ENCODE measurements around the gene KIF1B. TPM values are rescaled to one million over a fixed set of nuclear protein-coding genes. Genes with fewer than 3 reads are reported as not detected.
"Not testable (repeated sequence)": the region's sequence is repeated elsewhere in the genome, so short reads cannot be mapped to it uniquely, and the experiment has no call there.

KIF1B gene
- total RNA-seq, 1 donor from 2014 or later: 210 TPM

DNA sequence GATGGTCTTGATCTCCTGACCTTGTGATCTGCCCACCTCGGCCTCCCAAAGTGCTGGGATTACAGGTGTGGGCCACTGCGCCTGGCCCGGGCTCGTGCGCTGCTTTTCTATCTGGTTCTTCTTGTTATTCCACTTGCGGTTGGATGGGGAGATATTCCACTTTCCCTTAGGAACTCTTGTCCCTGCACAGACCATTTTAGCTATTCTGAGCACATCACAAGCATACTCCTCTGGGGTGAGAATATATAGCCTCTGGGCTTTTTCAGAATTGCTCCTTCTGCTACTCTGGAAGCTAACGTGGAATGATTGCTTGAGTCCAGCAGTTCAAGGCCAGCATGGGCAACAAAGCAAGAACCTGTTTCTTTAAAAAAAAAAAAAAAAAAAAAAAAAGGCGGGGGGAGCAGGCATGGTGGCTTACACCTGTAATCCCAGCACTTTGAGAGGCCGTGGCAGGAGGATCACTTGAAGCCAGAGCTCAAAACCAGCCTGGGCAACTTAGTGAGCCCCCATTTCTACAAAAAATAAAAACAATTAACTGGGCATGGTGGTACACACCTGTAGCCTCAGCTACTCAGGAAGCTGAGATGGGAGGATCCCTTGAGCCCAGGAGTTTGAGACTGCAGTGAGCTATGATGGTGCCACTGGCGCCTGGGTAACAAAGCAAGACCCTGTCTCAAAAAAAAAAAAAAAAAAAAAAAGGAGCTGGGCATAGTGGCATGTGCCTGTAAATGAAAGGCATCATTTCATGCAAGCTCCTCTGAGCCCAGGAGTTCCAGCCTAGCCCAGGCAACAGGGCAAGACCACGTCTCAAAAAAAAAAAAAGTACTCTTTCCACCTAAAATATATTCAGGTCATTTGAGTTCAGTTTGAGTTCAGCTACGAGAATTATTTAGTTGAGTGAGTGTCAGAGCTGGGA is 176.6 kb downstream of the KIF1B start:
- DNase-seq: no peak

GRCh38 chr1:10387677-10388386 is 177.5 kb downstream of the KIF1B start:
- DNase-seq: no peak

DNA sequence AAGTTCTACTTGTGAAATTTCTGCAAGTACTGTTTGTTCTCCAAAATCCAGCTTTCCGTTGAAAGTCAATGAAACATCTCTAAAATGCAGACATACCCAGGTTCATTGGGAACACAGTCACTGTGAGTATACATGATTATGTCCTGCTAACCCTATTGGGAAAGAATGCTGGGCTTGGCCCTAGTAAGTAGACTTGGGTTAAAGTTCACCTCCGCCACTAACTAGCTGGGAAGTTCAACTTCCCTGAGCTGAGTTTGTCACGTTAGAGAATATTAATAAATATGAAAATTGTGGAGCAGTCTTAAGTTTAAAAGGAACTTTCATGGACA is 178.0 kb downstream of the KIF1B start:
- no peak for DNase-seq

DNA sequence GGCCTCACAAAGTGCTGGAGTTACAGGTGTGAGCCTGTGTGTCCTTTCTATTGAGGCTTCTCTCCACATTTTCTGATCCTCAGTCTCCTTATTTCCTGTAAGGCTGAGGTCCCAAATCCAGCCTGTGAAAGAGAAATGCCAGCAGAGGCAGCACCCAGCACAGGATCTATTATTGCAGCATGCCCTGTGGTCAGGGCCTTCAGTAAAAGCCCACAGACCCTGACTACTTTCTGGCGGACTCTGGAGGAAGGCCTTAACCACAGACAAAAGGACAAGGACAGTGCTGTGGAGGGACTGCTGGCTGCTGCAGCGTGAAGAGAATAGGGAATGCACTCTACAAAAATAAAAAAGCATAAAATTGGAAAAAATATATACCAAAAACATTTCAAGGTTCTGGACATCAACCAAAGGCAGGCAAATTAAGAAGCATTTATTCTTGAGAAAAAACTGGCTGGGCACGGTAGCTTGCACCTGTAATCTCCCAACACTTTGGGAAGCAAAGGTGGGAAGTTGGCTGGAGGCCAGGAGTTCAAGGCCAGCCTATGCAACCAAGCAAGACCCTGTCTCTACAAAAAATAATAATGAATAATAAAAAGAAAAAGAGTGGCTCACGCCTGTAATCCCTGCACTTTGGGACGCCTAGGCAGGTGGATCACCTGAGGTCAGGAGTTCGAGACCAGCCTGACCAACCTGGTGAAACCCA is 179.1 kb downstream of the KIF1B start:
- DNase-seq: no peak

GRCh38 chr1:10396870-10397269 is 186.5 kb downstream of the KIF1B start:
- DNase-seq: no peak

DNA sequence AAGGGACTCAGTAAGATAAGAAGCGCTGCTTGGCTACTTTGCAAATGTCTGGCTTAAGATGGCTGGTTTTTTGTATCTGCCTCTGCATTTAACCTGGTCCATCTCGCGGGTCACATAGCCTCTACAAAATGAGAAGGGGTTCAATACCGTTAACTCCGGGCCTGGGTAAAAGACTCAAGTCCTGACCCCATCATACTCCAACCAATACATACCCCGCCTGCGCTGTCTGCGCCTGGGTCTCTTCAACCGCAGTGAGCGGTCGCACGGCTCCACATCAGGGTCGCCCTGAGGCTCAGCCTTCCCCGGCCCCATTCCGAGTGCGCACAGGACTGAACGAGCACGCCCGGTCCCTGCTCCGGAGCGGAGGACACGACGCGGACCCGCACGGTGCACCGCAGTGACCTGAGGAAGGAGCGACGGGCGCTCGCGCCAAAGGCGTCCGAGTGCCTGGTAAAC is 187.9 kb downstream of the KIF1B start:
- DNase-seq: no peak

DNA sequence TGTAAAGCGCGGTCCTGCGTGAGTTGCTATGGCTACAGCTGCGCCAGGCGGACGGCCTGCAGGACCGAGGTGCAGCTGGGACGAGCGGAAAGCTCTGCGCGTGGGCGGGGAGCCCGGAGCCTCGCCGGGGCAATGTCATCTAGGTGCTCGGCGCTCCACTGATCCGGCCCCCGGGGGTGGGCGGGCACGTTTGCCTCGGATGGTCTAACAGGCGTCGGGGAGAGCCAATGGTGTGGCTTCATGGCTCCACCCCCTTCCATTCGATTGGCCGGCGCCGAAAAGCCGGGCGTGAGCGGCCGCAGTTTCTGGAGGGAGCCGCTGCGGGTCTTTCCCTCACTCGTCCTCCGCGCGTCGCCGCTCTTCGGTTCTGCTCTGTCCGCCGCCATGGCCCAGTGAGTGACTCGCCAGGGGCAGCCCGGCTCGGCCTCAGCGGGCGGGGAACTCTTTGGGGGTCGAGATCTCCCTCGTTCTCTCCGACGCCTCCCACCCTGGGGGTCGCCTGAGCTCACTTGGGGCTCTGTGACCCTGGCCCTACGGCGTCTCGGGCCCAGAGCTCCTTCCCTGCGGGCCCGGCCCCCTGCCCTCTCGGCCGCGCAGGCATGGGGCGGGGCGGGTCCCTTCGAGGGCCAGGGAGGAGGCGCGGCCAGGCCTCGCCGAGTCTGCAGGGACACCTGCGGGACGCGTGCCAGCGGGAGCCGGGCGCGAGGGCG is 188.5 kb downstream of the KIF1B start, which contains the start of gene PGD:
Gene PGD (plus strand): TSS at position 331 of the 710 bp plus-strand sequence. CDS start 54 bp downstream, at position 385.
- DNase-seq: peak; percentile 98

DNA sequence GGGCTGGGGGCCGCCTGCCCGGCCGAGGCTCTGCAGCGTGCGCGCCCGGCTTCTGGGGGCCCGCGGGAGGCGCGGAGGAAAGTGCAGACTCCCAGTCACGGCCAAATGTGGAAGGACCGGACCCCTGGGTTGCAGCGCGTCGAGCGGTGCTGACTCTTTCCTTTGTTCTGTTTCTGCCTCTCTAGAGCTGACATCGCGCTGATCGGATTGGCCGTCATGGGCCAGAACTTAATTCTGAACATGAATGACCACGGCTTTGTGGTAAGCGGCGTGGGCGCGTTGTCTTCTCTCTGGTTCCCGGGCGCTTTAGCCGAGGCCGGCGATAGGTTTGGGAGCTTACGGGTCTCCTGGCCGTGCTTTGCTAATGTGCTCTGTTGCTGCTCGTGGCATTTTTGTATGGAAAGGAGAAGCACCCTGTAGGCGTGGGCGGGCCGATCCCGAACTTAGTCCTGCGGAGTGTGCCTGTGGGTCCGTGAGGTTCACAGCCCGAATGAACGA is 189.1 kb downstream of the KIF1B start:
- DNase-seq: no peak

DNA sequence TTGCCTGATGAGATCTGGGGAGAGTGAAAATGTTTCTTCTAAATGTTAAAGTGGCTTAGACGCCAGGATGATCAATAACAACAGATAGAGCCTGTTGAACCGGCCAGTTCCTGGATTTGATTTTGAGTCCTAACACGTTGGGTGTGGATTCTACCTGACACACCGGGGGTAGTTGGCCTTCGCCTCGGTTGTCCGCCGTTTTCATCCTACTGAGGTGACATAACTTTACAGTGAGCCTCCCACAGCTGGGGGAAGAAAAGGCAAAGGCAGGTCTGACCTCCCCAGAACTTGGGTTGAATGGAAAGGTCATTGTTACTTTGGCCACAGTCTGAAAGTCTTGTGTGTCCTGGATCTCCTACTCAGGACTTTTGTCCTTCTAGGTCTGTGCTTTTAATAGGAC is 189.6 kb downstream of the KIF1B start:
- no peak for DNase-seq

GRCh38 chr1:10401281-10401680 is 190.9 kb downstream of the KIF1B start:
- no peak for DNase-seq

DNA sequence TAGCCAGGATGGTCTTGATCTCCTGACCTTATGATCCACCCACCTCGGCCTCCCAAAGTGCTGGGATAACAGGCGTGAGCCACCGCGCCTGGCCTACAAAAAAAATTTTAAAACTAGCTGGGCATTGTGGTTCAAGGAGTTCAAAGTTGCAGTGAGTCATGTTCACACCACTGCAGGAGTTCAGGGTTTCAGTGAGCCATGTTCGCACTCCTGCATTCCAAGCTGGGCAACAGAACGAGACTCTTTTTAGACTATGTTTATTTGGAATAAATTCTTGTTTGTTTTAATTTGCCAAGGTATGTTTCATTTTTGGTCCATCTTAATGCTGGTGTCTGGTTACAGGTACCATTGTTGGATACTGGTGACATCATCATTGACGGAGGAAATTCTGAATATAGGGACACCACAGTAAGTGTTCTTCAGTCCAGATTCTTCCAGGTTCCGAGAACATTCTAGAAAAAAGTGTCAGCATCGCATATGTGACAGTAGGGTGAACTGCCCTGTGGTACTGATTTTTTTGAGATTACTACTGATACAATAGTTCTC is 192.4 kb downstream of the KIF1B start:
- DNase-seq: no peak

DNA sequence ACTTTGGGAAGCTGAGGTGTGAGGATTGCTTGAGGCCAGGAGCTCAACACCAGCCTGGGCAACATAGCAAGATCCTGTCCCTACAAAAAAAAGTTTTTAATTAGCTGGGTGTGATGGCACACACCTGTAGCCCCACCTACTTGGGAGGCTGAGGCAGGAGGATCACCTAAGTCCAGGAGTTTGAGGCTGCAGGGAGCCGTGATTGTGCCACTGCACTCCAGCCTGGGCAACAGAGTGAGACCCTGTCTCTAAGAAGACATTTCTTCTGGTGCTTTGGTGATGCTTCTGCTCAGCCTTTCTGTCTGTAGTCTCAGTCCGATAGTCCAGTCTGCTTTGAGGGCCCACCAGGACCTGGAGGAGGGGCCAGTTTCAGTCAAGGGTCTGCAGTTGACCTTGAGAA is 196.8 kb downstream of the KIF1B start:
- DNase-seq: no peak

DNA sequence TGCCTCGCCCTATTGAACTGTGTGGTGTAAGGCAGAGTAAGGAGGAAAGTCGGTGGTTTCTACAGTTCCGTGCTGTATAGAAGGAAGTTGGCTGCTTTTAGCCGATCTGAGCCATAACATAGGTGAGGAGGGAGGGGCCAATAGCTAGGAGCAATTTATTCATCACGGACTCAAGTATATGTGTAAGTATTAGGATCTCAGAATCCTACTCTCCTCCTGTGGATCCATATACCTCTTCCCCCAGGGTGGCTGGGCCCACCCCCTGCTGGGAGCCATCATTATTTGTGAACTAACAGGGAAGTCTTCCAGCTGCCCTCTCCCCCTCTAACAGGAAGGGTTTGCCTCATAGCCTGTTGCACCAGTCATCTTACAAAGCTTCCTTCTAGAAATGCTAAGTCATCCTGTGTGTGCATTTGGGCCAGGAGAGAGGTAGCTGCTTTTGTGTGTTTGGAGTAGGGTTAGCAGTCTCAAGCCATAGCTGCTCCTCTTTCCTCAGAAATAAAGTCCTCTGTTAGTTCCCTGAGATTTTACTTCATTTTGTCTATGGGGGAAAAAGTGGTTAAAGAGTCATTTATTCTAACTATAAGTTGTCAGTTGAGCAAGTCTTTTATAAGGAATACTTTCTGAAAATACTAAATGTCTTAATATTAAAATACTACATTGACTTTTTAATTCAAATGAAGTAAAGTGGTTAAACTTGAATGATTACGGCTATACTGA is 205.0 kb downstream of the KIF1B start:
- DNase-seq: no peak

- not testable (repeated sequence) for DNase-seq
Measured at GRCh38 chr1:10415967-10416366, 205.6 kb downstream of the KIF1B start.

- DNase-seq: not testable (repeated sequence)
Measured at GRCh38 chr1:10418741-10419140, 208.4 kb downstream of the KIF1B start.

DNA sequence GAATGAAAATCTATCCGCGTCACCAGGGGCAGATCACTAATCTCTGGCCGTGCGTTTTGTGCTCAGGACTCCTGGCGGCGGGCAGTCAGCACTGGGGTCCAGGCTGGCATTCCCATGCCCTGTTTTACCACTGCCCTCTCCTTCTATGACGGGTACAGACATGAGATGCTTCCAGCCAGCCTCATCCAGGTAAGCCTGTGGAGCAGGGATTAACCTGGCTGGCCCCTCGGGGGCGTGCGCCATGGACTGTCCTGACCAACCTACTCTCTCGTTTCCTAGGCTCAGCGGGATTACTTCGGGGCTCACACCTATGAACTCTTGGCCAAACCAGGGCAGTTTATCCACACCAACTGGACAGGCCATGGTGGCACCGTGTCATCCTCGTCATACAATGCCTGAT is 209.0 kb downstream of the KIF1B start:
- no peak for DNase-seq

- DNase-seq: no peak
Measured at GRCh38 chr1:10421637-10422036, 211.3 kb downstream of the KIF1B start.

GRCh38 chr1:10424034-10424433 is 213.7 kb downstream of the KIF1B start:
- DNase-seq: no peak

- no peak for DNase-seq
Measured at GRCh38 chr1:10424651-10425050, 214.3 kb downstream of the KIF1B start.

- not testable (repeated sequence) for DNase-seq
Measured at GRCh38 chr1:10425826-10426534, 215.6 kb downstream of the KIF1B start.

Data from occipital lobe (tissue), 2 donors.